Breast epithelium (tissue), 3 donors: ENCODE data around the gene SYT1.

Experiments
- CTCF ChIP-seq, 3 donors: fragments of 450-650 bp; IDR thresholded peaks; one replicate each; pipeline ENCODE4 v1.5.1; 2016 to 2017; ENCODE audit warnings: antibody characterized with exemption in 3 of 3, mild to moderate bottlenecking in 3 of 3, moderate library complexity in 3 of 3
- POLR2A ChIP-seq: fragments of 450-650 bp; IDR thresholded peaks from one replicate; pipeline ENCODE4 v1.6.1; 2016; ENCODE audit warnings: antibody characterized with exemption, mild to moderate bottlenecking, moderate library complexity
- POLR2AphosphoS5 ChIP-seq, 3 donors: sonication (generic); formaldehyde crosslinking; IDR thresholded peaks; one replicate each; pipeline ENCODE4 v1.6.1; 2017; ENCODE audit warnings: antibody characterized with exemption in 3 of 3

GRCh38 chr12:79455286-79455685 lies 590.7 kb downstream of the SYT1 start:
- no peak for TF ChIP-seq POLR2A
- TF ChIP-seq CTCF (IDR thresholded peaks at IDR 0.05) = no peak
- no peak for TF ChIP-seq POLR2AphosphoS5 (IDR thresholded peaks at IDR 0.05)
